NCI-H524 treated with DMSO at 0.1 percent for 48 hours (cell line): ENCODE results near the gene FAM124A.

Source experiments
- DNase-seq: peaks from one replicate; lab custom pipeline; 2025; lab: John Stamatoyannopoulos, UW

The FAM124A gene

DNA sequence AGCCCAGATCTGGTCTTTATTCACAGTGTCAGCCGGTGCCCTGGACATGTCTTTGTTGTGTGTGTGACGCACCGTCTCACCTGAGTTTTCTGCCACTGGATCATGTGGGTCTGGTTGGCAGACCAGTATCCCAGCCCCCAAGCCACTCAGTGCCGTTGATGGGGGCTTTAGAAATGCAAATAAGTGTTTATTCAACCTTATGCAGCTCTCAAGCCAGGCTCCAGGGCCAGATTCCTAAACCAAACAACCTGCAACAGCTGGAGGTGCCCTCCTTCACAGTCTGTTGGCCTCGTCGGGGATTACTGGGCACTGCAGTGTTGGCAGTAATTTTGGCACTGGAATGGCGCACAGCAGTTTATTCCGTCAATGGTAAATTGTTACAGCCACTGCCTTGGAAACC lies 21.6 kb downstream of the FAM124A start:
- DNase-seq = no peak

DNA sequence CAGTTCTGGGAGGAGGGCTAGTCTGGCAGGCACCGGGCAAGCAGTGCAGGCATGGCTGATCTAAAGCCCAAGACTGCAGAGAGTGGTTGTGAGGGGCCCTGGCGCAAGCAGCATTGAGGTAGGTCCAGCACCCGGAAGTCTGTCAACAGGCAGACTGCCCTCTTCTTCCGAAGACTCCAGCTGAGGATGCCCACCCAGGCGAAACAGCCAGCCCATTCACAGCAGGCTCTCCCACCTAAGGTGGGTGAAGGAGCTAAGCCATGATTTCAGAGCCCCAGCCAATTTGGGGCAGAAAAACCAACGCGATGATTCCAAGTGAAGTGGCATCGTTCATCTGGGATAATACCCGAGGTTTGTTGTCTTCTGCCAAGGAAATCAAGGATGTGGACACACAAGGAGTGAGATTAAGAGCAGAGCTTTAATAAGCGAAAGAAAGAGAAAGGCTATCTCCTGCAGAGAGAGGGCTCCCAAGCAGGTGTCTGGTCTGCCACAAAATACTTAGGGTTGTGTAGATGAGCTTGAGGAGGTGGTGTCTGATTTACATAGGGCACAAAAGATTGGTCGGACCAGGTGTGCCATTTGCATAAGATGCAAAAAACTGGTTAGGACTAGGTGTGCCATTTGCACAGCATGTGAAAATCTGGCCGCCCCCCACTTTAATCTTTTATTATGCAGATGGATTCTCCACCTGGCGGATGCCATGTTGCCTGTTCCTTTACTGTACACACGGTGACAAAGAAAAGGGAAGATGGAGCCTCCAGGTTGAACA lies 22.6 kb downstream of the FAM124A start:
- no peak for DNase-seq

DNA sequence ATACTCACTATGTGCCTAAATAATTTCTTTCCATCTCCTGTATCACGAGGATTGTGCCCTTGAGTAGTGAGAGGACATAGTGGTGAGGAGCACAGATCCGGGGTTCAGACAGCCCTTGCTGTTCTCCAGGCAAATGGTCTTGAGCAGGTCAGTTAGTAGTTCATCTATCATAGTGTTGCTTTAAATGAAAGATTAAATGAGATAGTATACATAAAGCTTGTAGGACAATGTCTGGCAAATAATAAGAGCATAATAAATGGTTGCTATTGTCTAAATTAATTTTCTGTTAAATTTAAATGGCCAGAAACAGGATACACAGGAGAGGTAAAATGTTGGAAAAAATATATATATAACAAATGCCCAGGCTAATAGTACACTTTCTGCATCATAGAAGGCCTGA lies 23.4 kb downstream of the FAM124A start:
- DNase-seq = no peak

DNA sequence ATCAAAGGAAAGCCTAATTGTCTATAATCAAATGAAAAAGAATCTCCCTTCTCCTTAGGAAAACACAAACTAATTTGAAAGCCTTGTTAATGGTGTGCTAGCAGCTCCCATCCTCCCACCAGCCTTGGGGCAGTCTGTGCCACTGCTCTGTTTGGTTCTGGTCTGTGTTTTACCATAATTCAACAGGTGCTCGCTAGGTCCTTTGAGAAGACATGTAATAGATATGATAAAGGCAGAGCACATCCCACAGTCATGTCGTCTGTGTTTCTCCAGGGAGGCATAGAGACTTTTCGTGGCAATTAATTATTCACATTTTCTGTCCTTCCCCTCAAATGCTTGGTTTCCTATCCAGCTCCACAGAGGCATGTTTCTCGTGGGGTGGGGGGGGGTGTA lies 23.8 kb downstream of the FAM124A start:
- no peak for DNase-seq

- no peak for DNase-seq
Measured at GRCh38 chr13:51246418-51247277, 24.4 kb downstream of the FAM124A start.

GRCh38 chr13:51249255-51249654 lies 27.1 kb downstream of the FAM124A start:
- DNase-seq = no peak

DNA sequence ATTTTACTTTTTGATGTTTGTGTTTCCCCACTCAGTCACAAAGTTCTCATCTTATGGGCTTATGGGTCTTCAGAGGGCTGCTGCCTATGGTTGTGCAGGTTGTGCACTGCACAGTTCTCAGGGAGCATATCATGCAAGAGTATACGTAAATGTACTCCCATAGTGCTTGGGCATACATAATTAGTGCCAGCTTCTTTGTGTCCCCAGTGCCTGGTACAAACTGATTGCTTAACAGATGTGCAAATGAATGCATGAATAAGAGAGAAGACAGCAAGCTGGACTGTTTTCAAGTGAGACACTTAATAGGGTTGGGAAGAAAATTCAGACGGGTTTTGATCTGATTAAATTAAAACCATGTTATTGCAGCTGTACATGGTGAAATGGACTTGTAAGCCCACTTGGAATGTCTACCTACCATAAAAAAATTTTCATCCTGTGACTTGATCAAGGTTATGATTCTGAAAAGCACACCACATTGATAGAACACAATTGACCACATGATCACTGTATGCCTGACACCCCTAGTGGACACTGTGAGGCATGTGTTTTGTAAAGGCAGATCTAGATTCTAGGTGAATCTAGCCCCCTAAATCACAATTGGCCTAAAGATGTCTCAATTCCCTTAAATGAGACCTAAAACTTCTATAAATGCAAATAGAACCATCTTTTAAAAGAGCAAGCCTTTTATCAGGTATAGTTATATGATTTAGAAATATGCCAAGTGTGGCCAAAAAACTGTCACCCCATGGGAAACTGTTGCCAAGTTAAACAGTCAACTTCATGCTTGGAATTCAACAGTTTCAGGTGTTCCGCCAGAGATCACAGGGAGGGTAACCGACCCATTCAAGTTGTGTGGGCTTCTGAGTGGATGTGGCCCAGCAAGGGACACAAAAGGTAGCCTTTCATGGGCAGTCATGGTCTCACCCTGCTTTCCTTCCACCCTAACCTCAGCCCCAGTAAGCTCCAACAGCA lies 27.9 kb downstream of the FAM124A start:
- no peak for DNase-seq

DNA sequence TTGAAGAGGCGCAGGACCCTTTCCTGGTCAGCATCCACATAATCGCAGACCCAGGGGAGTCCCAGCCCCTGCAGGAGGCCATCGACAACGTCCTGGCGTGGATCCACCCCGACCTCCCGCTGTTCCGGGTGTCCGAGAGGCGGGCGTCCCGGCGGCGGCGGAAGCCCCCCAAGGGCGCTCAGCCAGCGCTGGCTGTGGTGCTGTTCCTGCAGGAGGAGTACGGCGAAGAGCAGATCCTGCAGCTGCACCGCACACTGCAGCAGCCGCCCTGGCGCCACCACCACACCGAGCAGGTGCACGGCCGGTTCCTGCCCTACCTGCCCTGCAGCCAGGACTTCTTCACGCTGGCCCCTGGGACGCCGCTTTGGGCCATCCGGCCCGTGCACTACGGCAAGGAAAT lies 29.3 kb downstream of the FAM124A start:
- DNase-seq = no peak

DNA sequence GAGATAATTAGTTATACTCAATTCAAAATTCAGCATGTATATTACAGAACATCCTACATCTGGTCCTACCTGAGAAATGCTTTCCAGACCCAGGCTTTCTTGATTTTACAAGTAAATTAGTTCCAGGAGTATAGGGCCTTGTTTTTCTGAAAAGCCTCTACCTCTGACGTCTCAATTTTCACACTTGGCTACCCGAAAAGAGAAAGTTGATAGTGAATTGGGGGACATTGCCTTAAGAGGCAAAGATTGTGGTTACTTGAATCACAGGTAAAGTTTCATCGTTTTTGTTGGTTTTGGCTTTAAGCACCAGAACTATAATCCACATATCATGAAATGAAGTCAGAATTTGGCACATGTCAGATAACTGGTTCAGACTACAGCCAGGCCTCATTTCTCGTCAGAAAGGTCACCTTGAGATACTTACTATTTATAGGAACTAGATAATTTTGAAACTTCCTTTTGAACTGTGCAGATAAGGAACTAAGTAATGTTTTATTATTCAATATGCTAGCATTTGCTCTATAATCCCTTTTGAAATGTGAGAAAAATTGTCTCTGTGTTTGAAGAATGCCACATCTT lies 30.8 kb downstream of the FAM124A start:
- DNase-seq = no peak

- DNase-seq = no peak
Measured at GRCh38 chr13:51255556-51255955, 33.4 kb downstream of the FAM124A start.

- no peak for DNase-seq
Measured at GRCh38 chr13:51257187-51257586, 35.0 kb downstream of the FAM124A start.

GRCh38 chr13:51258612-51259548 lies 36.7 kb downstream of the FAM124A start:
- DNase-seq = no peak

- no peak for DNase-seq
Measured at GRCh38 chr13:51260154-51260553, 38.0 kb downstream of the FAM124A start.

DNA sequence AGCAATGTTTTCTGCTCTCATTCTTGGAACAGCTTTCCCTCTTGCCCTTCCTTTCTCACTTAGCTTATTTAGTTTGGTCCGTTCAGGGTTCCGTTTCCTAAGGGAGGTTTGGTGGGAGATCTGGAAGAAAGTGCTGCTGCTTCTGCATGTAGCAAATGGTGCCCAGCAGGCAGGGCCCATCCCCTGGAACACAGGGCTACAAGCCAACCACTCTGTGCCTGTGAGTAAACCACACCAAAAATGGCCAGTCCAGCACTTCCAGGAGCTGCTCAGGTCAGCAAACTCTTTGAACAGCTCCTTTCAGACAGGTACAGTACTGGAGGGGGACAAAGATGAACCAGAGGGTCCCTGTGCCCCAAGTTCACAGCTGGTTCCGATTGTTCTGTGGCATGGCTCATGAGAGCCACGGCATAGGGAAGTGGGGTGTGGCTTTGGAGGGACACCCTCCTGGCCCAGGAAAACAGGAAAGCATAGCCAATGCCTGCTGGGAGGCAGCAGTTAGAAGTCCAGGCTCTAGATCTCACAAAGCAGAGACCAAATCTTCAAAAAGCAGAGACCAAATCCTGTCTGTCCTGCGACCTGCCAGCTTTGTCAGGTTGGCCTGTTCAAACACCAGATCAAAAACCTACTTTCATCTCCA lies 39.5 kb downstream of the FAM124A start:
- DNase-seq = no peak

- peak; percentile 34 for DNase-seq
Measured at GRCh38 chr13:51262501-51263211, 40.5 kb downstream of the FAM124A start.

DNA sequence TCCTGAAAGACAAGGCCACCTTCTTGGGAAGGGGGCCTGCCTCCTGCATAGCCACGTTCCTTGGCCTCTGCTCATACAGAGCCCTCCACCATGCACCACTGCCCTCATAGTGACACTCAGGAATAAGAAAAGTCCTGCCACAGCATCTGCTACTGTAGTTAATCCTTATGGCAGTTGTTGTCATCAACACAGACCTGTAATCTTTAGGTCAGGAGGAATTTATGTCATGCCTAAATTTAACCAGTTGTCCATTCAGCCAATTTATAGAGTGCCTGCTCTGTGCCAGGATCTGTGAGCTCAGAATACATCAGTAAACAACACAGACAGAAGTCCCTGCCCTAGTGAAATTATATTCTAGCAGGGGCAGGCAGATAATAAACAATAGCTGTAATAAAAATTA lies 44.4 kb downstream of the FAM124A start:
- peak; percentile 70 for DNase-seq

GRCh38 chr13:51267622-51268021 lies 45.4 kb downstream of the FAM124A start:
- peak; percentile 46 for DNase-seq

DNA sequence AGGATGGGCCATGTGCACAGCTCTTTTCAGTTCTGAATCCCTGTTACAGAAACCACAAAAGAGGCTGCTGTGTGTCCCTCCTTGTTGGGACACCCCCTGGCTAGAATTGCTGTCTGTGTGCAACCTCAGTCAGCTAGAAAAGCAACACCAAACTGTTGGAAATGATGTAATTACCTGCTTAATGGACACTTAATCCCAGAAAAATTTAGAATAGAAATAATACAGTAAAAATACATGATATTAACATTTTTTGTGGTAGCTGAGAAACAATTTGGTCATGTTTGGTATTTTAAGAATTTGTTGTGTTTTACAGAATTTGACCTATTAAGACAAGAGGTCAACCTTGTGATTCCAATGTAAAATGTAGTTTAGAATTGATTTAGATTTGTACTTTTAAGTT lies 46.8 kb downstream of the FAM124A start:
- no peak for DNase-seq

GRCh38 chr13:51270623-51271415 lies 48.6 kb downstream of the FAM124A start:
- DNase-seq = no peak
